OCI-M1 (cell line): ENCODE measurements around the gene IGF2.

Experiments
- DNase-seq: peaks from one replicate; lab custom pipeline; 2025; lab: John Stamatoyannopoulos, UW

The IGF2 gene

DNA sequence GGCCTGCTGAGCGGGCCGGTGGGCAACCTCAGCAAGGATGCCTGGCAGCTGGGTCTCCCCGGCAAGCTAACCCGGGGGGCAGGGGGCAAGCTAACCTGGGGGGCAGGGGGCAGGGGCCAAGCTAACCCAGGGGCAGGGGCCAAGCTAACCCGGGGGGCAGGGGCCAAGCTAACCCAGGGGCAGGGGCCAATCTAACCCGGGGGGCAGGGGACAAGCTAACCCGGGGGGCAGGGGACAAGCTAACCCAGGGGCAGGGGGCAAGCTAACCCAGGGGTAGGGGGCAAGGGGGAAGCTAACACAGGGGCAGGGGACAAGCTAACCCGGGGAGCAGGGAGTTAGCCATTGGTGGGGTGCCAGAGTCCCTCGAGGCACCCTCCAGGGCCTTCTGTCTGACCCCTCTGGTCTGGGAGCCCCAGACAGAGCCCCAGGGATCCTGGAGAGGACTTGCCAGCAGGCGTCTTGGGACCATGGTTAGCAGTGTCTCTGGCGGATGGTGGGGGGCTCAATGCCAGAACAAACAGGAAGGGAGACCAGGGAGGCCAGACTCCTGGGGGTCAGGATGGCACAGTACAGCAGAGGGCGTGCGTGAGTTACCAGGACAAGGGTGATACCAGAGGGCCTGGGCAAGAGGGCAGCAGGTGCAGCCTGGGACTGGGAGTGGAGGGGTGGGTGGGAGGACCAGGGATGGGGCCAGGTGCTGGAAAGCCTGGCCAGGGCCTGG is 16.1 kb downstream of the IGF2 start:
- no peak for DNase-seq

DNA sequence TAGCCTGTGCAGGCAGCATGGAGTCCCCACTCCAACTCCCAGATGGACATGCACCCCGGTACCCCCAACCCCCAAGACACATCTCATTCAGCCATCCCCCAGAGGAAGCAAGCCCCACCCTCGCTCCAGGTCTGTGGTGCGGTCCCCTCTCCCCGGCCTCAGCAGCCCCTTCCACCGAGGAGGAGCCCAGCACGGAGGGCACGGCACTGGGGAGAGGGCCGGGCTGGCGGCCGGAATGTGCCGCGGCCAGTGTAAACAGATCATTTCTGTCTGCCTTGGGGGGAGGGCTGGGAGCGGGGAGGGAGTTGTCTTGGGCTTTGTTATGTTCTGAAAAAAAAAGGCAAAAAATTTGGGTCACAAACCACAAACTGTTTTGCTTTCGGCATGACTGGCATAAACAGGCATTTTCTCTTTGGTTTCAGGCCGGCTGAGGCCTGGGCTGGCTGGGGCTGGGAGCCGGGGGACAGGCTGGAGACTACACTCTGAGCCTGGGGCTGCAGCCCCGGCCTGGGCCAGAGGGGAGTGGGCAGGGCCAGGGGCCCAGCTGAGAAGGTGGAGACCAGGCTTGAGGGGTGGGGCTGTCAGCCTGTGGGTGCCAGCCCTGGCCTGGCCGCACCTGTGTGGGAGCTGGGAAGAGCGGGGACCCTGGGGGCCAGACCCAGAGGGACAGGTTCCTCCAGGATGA is 16.8 kb downstream of the IGF2 start:
- no peak for DNase-seq

DNA sequence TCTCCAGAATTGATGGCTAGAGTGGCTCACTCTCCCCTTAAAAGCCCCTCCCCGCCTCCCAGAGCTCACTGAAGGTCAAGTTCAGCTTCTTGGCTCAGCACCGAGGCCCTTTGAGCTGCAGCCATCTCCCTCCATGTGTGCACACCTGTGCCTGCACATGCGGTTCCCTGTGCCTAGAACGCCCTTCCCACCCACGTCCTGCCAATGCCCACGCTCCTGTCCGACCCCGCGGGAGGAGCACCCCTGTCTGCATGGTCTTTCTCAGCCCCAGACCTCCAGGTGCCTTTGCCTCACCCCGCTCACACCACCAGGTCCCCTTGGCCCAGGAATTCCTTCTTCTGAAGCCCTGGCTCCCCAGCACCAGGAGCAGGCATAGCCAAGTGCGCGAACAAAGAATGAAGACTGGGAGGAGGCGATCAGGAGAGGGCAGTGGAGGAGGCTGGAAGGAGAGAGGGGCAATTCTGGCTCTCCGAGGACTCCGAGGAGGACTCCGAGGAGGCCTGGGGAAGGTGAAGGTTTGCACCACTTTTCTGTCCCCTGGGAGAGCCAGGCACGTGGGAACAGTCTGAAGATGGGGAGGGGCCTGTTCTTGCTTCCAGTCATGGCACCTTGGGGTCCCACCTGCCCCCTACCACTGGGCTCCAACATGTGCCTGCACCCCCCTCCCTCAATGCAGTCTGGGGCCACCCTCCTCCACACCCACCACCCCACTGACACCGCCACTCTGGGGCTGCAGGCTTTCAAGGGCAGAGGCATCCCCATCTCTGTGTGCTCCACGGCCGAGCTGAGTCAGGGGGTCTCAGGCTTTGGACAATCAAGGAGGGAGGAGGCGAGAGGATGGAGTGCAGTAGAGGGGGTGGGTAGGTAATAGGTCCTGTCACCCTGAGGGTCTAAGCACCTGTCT is 17.7 kb downstream of the IGF2 start:
- DNase-seq, result no peak

DNA sequence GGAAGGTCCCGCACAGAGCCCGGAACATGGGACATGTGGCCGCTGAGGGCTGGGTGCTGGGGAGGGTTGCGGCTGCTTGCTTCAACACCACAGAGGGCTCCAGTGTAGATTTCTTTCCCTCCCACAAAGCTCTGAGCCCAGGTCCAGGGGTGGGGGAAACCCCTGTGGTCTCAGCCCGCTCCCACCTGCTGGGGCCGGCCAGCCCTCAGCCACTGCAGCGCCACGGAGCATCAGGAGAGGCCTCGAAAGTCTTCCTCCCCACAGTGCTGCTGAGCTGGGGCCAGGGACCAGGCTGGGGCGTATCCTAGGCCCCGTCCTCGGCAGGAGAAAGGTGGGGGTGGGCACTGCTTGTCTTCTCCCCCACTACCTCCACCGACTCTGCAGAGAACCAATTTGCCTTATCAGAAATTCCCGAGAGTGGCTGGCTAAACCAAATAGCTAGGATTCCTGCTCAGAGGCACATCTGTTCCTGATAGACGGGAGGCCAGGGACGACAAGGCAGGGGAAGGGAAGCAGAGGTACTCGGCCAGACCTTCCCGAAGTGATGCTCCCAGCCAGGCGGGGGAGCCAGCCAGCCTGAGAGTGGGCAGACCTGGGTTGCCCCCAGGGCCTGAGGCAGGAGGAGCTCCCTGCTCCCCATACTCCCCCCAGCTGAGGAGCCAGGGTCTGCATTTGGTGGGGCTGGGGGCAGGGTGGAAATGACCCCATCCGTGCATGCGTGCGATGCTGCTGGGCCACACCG is 18.7 kb downstream of the IGF2 start:
- DNase-seq, result no peak

DNA sequence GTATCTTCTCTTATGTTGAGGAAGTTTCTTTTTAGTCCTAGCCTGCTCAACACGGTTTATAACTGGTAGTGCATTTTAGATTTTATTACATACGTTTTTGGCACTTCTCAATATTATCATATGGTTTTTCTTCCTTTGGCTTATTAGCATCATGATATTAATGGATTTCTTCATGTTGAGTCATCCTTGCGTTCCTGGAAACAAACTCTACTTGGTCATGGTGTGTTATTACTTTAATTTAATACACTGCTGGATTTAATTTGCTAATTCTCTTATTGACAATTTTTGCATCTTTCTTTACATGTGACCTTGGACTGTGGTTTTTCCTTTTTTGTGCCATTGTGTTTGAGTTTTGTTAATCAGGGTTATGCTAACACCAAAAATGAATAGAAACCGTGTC is 20.5 kb downstream of the IGF2 start:
- no peak for DNase-seq

DNA sequence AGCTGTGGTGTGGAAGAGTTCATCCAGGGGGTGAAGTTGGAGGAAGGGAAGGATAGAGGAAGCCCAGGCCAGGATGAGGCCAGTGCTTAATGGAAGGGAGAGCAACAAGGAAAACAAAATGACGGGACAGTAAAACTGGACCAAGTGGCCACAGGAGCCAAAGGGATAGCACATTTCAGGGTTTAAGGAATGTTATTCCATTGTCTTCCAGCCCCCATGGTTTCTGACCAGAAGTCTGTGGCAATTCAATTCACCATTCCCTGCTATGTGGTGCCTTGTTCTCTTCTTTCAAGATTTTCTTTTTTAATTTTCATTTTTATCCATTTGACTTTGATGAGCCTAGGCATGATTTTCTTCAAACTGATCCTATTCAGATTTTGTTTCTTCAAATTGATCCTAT is 22.5 kb downstream of the IGF2 start:
- DNase-seq, result no peak

DNA sequence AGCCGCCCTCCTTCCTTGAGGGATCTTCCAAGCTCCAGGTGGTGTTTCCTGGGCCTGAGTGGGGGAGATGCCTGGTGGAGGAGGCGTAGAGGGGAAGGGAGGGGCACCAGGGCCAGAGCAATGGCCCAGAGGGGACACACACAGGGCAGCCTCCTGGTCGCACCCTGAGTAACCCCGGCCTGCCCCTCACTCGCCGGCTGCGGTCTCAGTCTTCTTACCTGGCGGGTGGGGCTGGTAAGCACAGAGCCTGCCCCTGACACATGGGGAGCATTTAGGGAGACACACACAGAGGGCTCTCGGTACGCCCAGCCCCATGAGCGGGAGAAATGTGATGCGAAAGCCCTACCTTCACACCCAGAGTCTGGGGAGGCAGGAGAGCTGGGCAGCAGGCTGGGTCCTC is 23.9 kb downstream of the IGF2 start:
- no peak for DNase-seq

DNA sequence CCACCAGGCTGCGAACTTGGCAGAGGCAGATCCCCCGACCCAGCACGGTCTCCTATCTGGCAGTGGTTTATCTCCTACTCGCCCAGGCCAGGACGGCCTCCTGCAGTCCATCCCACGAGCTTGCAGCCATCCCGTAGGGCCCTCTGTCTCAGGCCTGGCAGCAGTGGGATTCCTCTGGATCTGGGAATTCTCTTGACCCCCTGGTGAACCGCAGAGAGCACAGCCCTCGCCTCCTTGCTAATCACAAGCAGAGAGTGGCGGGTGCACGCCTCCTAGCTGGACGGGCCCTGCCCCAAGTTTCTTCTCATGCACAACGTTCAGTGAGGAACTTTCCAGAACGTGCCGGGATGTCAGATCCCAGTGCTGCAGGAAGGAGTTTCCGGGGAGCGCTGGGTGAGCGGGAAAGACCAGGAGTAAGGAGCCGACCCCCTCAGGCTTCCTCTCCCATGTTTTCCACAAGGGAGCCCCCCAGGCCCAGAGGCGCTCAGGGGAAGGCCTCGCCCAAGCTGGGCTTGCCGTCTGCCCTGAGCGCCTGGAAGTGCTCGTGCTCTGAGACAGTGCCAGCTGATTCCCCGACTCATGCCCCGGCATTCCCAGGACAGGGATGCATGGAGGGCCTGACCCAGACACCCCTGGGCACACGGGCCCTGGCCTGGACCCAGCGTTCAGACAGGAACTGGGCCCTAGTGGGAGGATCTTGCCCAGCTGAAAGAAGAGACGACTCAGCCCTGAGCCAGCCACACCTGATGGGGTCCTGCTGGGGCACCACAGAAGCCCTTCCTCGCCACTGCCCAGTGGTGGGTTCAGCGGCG is 24.6 kb downstream of the IGF2 start:
- DNase-seq, result no peak

DNA sequence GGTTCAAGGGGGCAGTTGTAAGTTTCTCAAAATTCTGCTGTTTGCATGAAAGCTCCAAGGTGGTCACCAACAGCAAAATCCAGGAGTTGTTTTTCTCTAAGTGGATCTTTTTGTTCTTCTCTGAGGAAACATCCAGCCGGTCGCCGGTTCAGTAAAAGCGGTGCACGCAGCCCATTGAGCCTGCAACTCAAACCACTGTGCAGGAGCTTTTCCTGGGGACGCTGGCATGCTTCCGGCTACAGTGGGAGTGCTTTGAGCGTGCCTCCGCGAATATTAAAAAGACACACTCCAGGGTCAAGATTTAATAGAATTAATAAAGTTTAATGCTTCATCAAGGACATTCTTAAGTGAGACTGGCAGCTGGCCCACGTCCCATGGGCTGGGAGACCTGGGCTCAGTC is 25.4 kb downstream of the IGF2 start:
- DNase-seq, result no peak

DNA sequence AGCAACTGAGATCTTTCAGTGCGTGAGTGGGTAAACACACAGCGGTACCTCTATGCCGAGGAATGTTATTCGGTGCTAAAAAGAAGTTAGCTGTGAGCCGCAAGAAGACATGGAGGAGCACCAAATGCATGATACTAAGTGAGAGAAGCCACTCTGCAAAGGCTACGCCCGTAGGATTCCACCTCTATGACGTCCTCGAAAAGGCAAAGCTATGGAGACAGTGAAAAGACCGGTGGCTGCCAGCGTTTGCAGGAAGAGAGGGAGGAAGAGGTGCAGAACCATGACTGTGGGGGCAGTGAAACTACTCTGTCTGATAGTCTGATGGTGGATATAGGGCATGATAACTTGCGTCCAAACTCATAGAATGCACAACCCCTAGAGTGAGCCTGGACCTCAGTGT is 28.7 kb downstream of the IGF2 start:
- no peak for DNase-seq

DNA sequence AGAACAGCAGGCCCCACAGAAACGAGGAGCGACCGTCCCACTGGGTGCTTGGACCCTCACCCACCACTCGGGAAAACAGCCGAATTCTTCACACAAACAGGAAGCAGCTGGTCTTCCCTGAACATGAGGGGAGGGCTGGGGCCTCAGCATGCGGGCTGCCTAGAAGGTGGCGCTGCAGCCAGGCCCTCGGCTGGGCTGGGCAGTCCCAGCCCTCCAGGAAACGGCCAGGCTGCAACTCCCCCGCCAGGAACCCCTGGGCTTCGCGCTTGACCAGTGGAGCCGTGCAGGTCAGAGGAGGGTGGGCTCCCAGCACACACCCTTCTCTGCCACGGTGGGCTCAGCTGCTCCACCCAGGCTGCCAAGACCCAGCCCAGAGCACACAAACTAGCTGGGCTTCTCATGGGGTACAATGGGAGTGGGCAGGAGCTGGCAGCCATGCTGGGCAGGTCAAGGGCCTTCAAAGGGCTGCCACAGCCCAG is 29.6 kb downstream of the IGF2 start:
- no peak for DNase-seq

DNA sequence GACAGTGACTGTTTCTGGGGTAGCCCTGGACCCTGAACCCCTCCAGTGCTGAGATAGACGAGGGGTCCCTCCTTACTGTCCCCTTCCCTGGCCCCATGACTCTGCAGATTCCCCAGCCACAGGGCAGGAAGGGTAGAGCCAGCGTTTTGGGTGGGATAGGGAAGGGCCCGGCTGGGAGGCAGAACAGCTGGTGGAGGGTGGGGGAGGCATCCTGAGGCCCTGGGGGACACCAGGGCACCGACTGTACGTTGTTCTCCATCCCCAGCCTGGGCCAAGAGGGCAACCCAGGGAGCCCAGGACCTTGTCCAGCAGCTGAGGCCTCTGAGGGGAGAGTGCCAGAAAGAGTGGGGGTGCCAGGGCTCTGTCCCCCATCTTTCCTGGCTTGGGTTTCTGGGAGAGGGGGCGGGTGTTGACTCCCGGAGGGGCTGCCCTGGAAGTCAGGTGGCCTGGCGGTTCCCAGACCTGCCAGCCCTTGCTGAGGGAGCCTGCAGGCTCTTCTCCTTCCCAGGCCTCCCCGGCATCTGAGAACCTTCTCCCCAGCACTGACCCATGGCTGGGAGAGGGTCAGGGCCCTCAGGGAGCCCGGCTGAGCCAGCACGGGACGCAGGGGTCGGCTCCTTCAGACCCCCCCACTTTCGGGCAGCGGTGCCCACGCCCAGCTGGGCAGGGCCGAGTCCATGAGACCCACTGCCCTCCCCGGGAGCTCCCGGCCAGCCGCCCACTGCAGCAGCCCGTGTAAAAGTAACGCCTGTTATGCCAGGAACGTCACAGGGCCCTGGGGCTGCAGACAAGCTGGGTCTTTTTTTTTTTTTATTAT is 30.3 kb downstream of the IGF2 start:
- no peak for DNase-seq

DNA sequence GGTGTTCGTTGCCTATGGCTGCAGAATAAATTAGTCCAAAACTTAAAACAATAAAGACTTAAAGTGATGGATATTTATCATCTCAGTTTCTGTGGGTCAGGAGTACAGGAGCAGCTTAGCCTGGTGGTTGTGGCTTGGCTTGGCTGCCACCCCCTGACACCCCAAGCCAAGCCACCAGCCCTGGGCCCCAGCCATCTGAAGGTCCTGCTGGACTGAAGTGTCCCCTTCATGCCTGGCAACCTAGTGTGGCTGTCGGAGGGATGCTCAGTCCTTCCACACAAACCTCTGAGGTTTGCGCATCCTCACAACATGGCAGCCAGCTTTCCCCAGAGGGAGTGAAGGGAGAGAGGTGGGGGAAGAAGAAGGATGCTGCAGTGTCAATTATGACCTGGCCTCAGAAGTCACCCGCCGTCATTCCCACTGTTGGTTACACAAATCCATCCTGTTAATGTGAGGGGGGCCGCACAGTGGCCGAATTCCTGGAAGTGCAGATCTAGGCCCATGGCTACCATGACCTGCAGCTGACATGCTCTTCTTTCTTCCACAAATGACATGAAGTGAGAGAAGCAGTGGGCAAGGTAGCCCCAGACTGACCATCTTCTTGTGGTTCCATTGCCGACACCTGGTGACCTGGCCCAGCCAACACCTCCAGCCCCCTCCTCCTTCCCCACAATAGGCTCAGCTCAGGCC is 31.1 kb downstream of the IGF2 start:
- DNase-seq, result no peak

DNA sequence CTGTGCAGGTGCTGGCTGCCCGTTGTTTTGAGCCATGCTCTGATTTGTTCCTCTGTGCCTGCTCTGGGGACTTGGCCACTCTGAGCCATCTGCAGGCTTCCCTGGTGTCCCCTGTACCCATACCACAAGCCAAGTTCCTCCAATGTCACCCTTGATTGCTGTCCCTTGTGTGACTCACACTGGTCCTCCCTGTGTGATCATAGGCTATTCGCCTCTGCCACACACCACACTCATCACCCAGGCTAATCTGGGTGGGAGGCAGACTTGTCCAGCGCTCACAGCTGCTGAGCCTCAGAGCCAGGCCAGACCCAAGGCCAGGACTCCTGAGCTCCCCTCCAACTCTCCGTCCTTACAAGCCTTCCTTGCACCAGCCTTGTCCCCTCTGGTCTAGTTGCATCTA is 31.7 kb downstream of the IGF2 start:
- DNase-seq, result no peak

DNA sequence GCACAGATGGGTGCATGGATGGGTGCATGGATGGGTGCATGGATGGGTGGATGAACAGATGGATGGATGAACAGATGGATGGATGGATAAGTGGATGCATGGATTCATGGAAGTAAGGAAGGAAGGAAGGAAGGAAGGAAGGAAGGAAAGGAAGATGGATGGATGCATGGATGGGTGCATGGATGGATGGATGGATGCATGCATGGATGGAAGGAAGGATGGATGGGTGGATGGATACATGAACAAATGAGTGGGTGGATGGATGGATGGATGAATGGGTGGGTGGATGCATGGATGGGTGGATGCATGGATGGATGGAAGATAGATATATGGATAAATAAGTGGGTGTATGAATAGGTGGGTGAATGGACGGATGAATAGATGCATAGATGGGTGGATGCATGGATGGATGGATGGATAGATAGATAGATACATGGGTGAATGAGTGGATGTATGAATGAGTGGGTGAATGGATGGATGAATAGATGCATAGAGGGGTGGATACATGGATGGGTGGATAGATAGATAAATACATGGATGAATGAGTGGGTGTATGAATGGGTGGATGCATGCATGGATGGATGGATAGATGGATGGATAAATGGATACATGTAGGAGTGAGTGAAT is 32.5 kb downstream of the IGF2 start:
- no peak for DNase-seq

DNA sequence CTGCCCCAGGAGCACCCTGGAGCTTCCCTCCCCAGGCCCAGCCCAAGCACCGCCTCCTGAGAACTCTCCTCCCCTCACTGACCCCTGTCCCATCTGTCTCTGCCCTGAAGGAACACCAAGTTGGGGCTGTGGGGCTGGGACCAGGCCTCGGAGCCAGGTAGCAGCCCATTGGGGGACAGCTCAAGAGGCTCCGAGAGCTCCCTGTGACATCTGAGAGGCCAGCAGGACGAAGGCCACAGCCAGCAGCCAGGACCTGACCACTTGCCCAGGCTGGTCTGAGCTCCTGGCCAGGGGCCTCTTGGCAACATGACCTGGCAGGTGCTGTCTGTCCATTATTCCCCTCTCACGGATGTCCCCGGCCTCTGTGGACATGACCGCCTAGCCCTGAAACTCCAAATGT is 33.7 kb downstream of the IGF2 start:
- DNase-seq, result no peak

DNA sequence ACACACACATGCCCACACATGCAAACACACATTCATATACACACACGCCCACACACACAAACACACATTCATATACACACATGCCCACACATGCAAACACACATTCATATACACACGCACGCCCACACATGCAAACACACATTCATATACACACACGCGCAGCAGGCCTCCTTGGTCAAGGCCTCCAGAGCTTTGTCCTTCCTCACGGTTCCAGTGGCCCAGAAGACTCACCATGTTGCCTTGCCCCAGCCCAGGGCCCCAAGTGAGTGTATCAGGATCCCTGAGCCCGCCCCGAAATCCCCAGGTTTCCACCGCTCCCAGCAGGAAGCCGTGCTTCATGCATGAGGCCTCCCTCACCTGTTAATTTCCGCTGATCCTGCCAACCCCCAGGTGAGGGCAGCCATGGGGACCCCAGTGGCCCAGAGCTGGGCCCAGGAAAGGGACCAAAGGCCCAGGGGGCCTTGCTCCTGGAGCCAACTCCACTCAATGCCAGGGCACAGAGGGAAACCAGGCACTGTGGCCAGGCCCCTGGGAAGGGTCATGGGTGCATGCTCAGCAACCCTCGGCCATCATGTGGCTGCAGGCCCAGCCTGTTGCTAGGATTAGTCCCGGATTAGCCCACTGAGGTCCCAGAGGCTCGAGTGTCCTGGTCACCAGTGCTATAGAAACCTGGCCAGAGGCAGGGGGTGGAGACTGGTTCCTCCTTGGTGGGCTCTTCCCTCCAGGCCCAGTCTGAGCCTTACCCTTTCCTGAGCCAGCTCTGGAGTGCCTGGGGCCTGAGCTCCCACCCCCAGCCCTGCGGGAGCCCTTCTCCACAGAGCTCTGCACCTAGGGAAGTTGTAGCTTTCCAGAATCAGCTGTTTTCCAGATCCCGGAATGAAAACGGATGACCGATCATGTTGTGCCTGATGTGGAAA is 34.4 kb downstream of the IGF2 start:
- no peak for DNase-seq
